Epithelial cell of esophagus (primary cell): ENCODE measurements around the gene RNF150.

Source experiments
- DNase-seq: peaks from one replicate; pipeline ENCODE4 v3.0.0; 2010; ENCODE audit warnings: low read depth
- H3K4me3 ChIP-seq: 2 replicates; pipeline ENCODE4 v1.5.1; 2011; ENCODE audit warnings: mild to moderate bottlenecking, low read length, control low read depth
- TF ChIP-seq, protein P1 (sequence below): IDR thresholded peaks from 2 replicates; pipeline ENCODE4 v1.5.1; 2011; ENCODE audit warnings: low read depth, mild to moderate bottlenecking, low read length, control low read depth, inconsistent platforms; ENCODE audit not compliant: insufficient read depth; ENCODE audit errors: missing control alignments

Gene RNF150

DNA sequence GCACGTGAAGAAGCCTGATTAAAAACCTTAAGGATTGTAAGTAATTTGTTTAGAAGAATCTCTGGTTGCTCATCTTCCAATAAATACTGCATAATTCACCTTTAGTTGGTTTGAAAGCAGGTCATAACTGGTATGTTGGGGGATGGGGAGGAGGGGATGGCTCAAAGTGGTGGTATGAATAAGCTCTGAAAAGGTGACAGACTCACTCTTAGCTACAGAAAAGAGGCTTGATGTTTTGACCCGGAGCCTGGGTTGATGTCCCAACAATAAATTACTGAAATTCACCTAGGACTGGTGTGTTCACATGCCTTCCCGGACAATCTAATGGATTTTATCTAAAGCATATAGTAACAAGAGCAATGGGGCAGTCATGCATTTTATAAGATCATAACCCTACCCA is 245.2 kb downstream of the RNF150 start:
- TF ChIP-seq, protein P1, sequence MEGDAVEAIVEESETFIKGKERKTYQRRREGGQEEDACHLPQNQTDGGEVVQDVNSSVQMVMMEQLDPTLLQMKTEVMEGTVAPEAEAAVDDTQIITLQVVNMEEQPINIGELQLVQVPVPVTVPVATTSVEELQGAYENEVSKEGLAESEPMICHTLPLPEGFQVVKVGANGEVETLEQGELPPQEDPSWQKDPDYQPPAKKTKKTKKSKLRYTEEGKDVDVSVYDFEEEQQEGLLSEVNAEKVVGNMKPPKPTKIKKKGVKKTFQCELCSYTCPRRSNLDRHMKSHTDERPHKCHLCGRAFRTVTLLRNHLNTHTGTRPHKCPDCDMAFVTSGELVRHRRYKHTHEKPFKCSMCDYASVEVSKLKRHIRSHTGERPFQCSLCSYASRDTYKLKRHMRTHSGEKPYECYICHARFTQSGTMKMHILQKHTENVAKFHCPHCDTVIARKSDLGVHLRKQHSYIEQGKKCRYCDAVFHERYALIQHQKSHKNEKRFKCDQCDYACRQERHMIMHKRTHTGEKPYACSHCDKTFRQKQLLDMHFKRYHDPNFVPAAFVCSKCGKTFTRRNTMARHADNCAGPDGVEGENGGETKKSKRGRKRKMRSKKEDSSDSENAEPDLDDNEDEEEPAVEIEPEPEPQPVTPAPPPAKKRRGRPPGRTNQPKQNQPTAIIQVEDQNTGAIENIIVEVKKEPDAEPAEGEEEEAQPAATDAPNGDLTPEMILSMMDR = no peak
- no peak overlapping the region for H3K4me3 ChIP-seq
- no peak for DNase-seq

GRCh38 chr4:140887467-140887866 is 245.8 kb downstream of the RNF150 start:
- no peak for DNase-seq
- TF ChIP-seq, protein P1 = no peak
- no peak overlapping the region for H3K4me3 ChIP-seq

DNA sequence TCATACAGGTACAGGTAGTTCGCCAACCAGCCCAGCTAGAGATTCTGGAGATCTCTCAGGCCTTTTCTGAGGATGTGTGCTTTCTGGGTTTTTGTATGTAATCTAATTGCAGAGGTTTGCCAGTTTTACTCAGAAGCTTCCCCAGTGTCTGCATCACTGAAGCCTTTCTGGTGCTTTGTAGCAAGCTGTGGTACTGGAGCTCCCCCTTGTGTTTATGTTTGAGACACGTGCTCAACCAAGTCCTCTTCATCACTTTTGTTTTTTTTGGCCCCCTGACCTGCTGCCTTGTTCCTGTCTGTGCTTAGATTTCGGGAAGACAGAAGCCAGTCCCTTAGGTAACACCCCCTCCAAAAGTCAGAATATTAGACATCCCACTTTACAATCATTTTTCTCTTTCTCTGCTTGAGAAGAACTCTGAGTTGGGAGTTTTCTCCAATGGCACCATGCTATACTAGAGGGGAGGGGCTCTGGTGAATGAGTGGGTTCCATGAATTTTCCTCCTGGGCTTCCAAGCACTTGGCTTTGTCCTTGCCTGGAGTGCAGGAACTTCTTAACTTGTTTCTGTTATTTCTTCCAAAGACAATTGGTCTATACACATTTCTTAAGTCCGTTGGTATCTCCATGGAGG is 248.7 kb downstream of the RNF150 start:
- DNase-seq = peak; percentile 76
- TF ChIP-seq, protein P1 = peak; percentile 84
- H3K4me3 ChIP-seq = no peak overlapping the region

- no peak overlapping the region for H3K4me3 ChIP-seq
- TF ChIP-seq, protein P1 = no peak
Observed at GRCh38 chr4:140877781-140878180, 255.5 kb downstream of the RNF150 start.

DNA sequence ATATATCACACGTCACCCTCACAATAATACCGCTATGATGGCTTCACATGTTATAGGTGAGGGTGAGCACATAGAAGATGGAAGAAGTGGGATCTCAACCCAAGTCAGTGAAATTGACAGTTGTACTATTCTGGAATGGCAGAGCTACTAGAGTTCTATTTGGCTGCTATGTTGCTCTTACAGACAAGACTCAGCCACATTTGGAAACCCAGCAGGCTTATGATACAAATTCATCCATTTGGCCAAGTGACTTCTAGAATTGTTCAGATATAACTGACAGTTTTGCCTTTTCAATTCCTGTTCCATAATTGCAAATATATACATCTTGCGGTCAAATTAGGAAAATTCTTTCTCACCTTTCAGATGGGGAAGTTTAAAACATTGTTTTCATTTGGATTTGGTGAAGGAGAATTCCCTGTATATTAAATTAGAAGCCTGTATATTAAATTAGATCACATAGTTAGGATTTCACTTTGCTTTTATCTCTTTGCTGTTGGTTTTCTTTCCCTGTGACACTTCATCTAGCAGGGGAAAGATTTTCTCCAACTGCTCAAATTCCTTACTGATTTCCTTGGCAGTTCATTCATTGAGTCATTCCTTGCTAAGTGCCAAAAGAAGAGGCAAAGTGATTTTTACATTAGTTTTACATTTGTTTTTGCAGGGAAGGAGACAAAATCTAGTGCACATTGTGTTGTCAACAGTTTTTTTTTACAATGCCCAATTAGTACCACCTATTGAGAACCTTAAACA is 256.5 kb downstream of the RNF150 start:
- DNase-seq = no peak
- TF ChIP-seq, protein P1 = no peak
- no peak overlapping the region for H3K4me3 ChIP-seq

More at GRCh38 chr4:140877781-140878180, 255.5 kb downstream of the RNF150 start:
- no peak for DNase-seq

- no peak for DNase-seq
- TF ChIP-seq, protein P1 = no peak
- no peak overlapping the region for H3K4me3 ChIP-seq
Observed at GRCh38 chr4:140875746-140876452, 257.4 kb downstream of the RNF150 start.
